HG03097 (cell line): ENCODE measurements around the gene MKLN1.
"Not testable (repeated sequence)": the region's sequence is repeated elsewhere in the genome, so short reads cannot be mapped to it uniquely, and the experiment has no call there.

ENCODE experiments used
- ATAC-seq: cut with Tn5 transposase; IDR thresholded peaks from one replicate; pipeline ENCODE4 v1.9.1; 2021; ENCODE audit not compliant: unreplicated experiment, low FRiP score

The MKLN1 gene

GRCh38 chr7:131495669-131496498 lies 168.2 kb downstream of the MKLN1 start:
- ATAC-seq, result no peak

- ATAC-seq, result no peak
Measured at GRCh38 chr7:131497454-131497853, 169.8 kb downstream of the MKLN1 start.

GRCh38 chr7:131498237-131498885 lies 170.7 kb downstream of the MKLN1 start:
- no peak for ATAC-seq

- ATAC-seq, result no peak
Measured at GRCh38 chr7:131499801-131500200, 172.1 kb downstream of the MKLN1 start.

- no peak for ATAC-seq
Measured at GRCh38 chr7:131500357-131500756, 172.7 kb downstream of the MKLN1 start.

- ATAC-seq, result peak; percentile 65
Measured at GRCh38 chr7:131501422-131501821, 173.7 kb downstream of the MKLN1 start.

- ATAC-seq, result no peak
Measured at GRCh38 chr7:131501930-131502685, 174.4 kb downstream of the MKLN1 start.

- ATAC-seq, result no peak
Measured at GRCh38 chr7:131502810-131503508, 175.3 kb downstream of the MKLN1 start.

- no peak for ATAC-seq
Measured at GRCh38 chr7:131503639-131504038, 176.0 kb downstream of the MKLN1 start.

- ATAC-seq, result no peak
Measured at GRCh38 chr7:131504157-131504899, 176.7 kb downstream of the MKLN1 start.

GRCh38 chr7:131505037-131505620 lies 177.5 kb downstream of the MKLN1 start:
- ATAC-seq, result not testable (repeated sequence)

- no peak for ATAC-seq
Measured at GRCh38 chr7:131505636-131506557, 178.2 kb downstream of the MKLN1 start.

GRCh38 chr7:131506597-131506996 lies 178.9 kb downstream of the MKLN1 start:
- ATAC-seq, result no peak

- ATAC-seq, result peak; percentile 62
Measured at GRCh38 chr7:131507592-131508331, 180.1 kb downstream of the MKLN1 start.

GRCh38 chr7:131508754-131509486 lies 181.2 kb downstream of the MKLN1 start:
- ATAC-seq, result no peak

- no peak for ATAC-seq
Measured at GRCh38 chr7:131509781-131510180, 182.1 kb downstream of the MKLN1 start.

- no peak for ATAC-seq
Measured at GRCh38 chr7:131511071-131511470, 183.4 kb downstream of the MKLN1 start.
